Activated T-cell treated with anti-CD3 and anti-CD28 coated beads for 48 hours (primary cell): ENCODE results near the gene MEGF6.

Experiments used
- DNase-seq: peaks from one replicate; pipeline ENCODE4 v3.0.0-alpha.2; 2020; ENCODE audit warnings: low read depth

MEGF6 gene, protein sequence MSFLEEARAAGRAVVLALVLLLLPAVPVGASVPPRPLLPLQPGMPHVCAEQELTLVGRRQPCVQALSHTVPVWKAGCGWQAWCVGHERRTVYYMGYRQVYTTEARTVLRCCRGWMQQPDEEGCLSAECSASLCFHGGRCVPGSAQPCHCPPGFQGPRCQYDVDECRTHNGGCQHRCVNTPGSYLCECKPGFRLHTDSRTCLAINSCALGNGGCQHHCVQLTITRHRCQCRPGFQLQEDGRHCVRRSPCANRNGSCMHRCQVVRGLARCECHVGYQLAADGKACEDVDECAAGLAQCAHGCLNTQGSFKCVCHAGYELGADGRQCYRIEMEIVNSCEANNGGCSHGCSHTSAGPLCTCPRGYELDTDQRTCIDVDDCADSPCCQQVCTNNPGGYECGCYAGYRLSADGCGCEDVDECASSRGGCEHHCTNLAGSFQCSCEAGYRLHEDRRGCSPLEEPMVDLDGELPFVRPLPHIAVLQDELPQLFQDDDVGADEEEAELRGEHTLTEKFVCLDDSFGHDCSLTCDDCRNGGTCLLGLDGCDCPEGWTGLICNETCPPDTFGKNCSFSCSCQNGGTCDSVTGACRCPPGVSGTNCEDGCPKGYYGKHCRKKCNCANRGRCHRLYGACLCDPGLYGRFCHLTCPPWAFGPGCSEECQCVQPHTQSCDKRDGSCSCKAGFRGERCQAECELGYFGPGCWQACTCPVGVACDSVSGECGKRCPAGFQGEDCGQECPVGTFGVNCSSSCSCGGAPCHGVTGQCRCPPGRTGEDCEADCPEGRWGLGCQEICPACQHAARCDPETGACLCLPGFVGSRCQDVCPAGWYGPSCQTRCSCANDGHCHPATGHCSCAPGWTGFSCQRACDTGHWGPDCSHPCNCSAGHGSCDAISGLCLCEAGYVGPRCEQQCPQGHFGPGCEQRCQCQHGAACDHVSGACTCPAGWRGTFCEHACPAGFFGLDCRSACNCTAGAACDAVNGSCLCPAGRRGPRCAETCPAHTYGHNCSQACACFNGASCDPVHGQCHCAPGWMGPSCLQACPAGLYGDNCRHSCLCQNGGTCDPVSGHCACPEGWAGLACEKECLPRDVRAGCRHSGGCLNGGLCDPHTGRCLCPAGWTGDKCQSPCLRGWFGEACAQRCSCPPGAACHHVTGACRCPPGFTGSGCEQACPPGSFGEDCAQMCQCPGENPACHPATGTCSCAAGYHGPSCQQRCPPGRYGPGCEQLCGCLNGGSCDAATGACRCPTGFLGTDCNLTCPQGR (N-terminal part only)

GRCh38 chr1:3611170-3612019 is at the start of gene MEGF6:
TSS of gene MEGF6 (minus strand) at chr1:3611508. CDS start at chr1:3611268, 240 bp downstream.
- DNase-seq = peak; percentile 44

DNA sequence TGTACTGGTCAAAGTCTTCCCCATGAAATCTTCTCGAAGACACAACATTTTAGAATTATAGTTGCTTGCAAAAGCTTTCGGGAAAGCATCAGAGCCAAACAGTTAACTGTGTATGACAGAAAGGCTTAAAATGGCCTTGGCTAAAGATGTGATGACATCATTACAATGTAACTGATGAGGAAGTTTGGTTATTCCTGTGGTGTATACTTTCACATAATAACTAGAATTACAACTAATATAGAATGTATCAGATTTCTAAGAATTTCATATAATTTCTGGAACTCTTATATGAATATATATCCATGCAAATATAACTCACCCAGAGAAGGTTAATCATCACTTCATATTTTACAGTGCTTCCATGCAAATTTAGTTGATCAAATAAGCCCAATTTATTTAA is 49.4 kb upstream of the MEGF6 start:
- DNase-seq = no peak

DNA sequence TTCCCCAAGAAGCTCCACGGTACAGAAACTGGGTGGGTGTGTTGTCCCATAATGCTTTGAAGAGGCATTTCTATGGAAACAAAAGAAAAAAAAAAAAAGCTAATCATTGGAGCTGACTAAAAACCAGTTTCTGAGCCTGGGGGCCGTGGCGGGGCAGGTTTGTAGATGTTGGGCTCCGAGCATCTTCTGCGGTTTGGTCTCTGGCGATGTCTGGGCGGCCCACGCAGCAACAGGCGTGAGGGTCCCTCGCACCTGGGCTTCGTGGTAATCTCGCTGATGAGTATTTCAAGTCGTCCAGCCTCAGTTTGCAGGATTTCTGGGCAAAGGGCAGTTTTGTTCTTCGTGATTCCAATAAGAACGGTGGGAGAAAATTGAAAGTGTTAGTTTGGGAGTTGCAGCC is 47.8 kb upstream of the MEGF6 start:
- no peak for DNase-seq

- no peak for DNase-seq
Measured at GRCh38 chr1:3658231-3658615, 46.9 kb upstream of the MEGF6 start.

GRCh38 chr1:3657578-3658230 is 46.4 kb upstream of the MEGF6 start:
- DNase-seq = no peak

- no peak for DNase-seq
Measured at GRCh38 chr1:3657096-3657475, 45.8 kb upstream of the MEGF6 start.

GRCh38 chr1:3656450-3657095 is 45.3 kb upstream of the MEGF6 start:
- no peak for DNase-seq

GRCh38 chr1:3654549-3655281 is 43.4 kb upstream of the MEGF6 start:
- DNase-seq = no peak

GRCh38 chr1:3653286-3653618 is 41.9 kb upstream of the MEGF6 start:
- DNase-seq = no peak

DNA sequence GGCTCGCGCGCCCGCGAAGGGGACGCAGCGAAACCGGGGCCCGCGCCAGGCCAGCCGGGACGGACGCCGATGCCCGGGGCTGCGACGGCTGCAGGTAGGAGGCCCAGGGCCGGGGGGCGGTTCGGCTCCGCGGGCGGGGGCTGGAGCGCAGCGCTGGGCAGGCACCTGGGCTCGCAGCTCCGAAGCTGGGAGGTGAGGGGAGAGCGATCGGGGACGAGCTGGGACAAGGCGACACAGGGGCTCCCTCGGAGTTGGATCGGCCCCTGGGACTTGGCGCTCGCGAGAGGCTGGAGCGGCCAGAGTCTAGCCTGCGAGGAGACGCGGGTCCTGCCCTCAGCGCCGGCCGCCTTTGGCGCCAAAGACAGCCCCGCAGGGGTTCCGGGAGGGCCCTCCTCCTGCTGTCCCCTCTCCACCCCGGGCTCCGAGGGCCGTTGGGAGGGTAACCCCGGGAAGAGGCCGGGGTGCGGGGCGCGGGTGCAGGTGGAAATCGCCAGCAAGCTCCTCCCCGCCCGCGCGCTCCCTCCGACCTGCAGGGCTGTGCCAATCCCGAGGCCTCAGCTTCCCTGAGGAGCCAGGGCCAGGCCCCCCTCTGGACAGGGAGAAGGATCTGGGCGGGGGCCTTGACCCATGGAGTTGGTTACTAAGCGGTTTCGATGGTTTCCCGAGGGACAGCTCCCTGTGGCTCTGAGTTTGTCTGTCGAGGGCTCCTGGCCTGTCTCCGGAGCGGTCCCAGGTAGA is 41.4 kb upstream of the MEGF6 start:
- DNase-seq = no peak

GRCh38 chr1:3651930-3652547 is 40.7 kb upstream of the MEGF6 start, which contains the start of gene TP73:
TSS of gene TP73 (plus strand) at chr1:3652516. CDS start at chr1:3682366, 29,850 bp downstream.
- no peak for DNase-seq

DNA sequence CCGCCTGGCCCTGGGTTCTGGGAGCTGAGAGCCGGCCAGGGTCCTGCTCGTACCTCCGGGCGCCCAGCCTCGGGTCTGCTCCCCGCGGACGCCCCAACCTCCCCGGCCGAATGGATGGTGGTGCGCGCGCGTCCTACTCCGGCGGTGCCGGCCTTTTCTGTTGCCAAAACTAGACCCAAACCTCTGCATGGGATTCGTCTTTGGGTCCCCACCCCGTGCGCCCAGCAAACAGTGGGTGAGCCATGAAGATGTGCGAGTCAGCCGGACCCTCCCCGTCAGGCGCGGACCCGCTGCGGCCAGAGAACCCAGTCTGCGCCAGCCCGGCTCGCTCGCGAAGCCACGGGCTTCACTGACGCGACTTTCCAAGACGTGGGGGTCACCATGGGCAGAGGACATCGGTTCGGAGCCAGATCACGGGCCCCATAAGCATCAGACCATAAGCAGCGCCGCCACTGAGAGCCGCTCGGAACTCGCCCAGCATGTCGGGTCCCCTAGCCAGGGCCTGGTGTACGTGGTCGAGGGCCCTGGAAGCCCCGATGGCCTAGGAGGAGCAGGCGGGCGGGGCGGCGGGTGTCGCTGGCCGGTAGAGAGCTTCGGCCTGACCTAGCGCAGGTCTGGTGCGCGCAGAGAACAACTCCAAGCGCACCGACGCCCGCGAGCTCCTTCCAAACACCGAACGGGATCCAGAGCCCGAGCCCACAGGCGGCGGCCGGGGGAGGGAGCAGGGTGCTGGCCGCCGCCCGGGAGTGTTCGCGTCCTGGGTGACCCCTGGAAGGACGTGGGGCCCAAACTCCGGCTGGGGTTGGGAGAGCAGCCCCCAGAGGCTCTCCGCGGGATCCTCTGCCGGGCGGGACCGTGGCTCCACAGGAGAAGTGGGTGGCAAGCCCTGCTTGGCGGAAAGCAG is 40.0 kb upstream of the MEGF6 start:
- no peak for DNase-seq

DNA sequence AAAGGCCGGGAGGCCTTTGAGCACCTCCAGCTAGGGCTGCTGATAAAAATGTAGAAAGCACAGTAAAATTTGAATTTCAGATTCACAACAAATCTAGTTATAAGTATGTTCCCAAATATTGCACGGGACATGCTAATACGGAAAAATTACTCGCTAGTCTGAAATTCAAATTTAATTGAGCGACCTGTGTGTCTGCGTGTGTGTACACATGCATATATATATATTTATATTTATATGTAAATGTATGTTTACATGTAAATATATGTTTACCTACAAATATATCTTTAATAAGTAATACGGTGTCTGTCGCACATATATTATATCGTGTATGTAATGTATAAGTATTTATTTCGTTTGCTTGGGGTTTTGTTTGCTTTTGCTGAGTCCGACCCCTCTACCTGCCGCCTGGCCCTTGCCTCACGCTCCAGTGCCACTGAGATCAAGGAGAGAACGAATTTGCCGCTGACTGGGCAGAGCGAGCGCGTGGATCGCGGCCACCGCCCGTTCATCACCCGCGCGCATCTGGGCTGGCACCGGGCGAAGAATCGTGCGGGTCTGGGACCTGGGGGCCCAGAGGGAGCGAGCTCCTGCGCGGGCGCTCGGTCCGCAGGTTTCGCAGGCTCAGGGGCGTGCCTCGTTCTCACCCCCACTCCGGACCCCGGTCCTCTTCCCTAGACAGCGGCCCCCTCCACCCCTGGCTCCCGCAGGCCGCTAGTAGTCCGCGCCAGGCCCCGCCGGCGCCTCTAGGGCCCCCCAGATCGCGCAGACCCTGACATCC is 39.1 kb upstream of the MEGF6 start:
- DNase-seq = no peak

DNA sequence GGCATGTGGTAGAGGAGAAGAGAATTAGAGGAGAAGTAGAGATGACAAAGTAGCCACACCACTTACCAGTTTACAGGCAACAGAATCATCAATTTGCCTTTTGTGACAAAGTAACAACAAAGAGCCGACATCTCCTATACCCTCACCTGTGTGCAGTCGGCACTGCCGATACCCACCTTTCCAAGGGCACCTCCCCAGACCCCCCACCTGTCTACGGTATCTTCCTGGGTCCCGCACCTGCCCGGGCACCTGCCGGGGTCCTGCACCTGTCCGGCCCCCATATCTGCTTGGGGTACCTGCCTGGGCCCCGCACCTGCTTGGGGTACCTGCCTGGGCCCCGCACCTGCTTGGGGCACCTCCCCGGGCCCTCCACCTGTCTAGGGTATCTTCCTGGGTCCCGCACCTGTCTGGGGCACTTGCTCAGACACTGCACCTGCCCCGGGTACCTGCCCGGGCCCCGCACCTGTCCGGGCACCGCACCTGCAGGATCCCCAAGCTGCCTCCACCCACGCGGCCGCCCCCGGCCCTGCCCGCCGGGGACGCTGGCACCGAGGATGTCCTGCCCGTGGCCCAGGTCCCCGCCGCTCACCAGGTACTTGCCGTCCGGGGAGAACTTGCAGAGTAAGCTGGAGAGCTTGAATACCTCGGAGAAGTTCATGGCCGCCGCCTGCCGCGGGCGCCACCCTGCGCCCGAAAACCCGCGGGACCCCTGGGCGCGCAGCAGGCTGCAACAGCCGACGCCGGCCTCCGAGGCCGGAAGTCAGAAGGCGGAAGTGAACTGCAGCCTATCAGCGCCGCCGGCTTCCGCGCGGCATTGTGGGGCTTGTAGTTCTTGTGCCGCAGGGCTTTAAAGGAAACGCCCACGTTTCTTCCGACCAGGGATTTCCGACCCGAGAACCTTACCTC is 38.3 kb upstream of the MEGF6 start, which contains the start of gene WRAP73:
TSS of gene WRAP73 (minus strand) at position 762 of the 906 bp plus-strand sequence. CDS start at position 658, 104 bp downstream.
- DNase-seq = peak; percentile 87

GRCh38 chr1:3646596-3646995 is 35.3 kb upstream of the MEGF6 start:
- no peak for DNase-seq
